ENCODE measurements around the gene TRUB2.

Gene TRUB2

DNA sequence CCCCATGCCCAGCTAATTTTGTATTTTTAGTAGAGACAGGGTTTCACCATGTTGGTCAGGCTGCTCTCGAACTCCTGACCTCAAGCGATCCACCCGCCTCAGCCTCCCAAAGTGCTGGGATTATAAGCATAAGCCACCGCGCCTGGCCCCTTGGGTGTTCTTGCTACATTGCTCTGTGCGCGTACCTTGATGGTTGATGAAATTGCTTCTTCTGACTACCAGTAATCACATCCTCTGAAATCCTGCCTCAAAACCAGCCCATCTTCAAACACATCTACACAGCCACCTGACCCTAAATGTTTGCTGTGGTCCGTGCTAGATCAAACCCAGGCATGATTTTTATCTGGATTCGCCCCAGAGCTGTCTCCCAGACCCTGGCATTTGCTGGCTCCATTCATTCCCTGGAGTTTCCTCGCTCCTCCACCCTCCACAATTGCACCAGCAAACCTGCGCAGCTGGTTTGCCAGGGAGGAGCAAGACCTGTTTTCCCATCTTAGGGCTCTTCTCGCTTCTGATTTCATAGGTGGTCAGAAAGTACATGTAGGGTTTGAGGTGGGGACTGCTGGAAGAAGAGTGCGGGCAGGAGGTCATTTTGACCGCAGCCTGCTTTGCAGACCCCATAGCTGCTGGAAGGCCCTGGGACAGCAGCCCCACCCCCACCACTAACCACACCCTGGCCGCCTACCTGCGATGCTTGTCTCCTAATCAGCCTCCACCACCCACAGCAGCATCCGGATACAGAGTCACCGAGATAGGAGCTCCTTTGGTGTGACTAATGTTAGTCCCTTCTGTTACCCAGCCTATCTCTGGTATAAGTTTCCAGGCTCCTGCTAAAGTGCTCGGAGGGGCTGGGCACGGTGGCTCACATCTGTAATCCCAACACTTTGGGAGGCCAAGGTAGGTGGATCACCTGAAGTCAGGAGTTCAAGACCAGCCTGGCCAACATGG is 23.4 kb downstream of the TRUB2 start:
- TF ChIP-seq POLR2A (IDR thresholded peaks at IDR 0.05; ENCODE audit: low read length): no peak
- no peak for TF ChIP-seq GATA1 (IDR thresholded peaks at IDR 0.05; ENCODE audit: low read depth, low read length)
- peak in 1 of 2 experiments; percentile 16 for DNase-seq

GRCh38 chr9:128297221-128297773 is 24.9 kb downstream of the TRUB2 start:
- no peak for DNase-seq
- TF ChIP-seq POLR2A (IDR thresholded peaks at IDR 0.05; ENCODE audit: low read length): no peak
- no peak for TF ChIP-seq GATA1 (IDR thresholded peaks at IDR 0.05; ENCODE audit: low read depth, low read length)

DNA sequence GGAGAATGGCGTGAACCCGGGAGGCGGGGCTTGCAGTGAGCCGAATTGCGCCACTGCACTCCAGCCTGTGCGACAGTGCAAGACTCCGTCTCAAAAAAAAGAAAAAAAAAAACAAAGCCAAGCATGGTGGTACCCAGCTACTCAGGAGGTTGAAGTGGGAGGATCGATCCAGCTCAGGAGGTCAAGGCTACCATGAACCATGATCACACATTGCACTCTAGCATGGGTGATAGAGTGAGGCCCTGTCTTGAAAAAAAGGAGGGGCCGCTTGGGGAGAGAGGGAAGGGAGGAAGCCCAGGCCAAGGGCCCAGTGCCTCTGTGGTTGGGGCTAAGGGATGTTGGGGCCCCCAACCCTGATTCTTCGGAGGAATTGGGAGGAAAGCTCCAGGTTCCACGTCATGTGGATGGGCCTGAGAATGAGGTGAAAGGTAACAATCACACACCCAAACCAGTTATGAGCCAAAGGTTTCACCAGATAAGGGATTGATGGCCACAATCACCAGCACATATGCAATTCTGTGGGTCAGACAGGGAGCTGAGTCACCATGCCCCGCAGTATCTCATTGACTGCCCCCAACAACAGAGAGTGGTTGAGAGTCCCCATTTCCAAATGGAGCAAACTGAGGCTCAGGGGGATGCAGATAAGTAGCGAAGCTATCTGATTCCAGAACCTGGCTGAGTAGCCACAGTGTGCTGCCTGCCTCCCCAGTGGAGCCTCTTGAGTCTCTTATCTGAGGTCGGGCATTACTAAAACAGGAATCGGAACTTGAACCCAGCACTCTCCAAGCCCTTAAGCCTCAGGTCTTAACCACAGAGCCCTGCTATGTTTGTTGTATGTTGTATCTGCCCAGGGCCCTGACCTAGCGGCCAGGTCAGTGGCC is 25.7 kb downstream of the TRUB2 start:
- peak; percentile 83 to 93 for DNase-seq
- no peak for TF ChIP-seq GATA1 (IDR thresholded peaks at IDR 0.05; ENCODE audit: low read depth, low read length)
- no peak for TF ChIP-seq POLR2A (IDR thresholded peaks at IDR 0.05; ENCODE audit: low read length)

DNA sequence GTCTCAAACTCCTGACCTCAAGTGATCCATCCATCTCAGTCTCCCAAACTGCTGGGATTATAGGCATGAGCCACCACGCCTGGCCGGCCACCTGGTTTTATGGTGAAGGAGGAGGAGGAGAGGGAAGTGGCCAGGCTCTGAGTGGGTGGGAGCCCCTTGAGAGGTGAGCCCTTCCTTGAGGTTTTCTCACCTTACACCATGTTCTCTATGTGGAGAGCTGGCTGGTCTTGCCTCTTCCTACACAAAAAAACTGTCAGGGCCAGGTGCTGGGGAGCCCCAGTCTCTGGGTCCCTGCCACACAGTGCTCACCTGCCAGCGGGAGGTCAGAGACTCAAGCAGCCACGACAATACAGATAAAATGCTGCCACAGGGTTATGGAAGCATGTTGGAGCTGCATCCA is 28.1 kb downstream of the TRUB2 start:
- TF ChIP-seq GATA1 (IDR thresholded peaks at IDR 0.05; ENCODE audit: low read depth, low read length): no peak
- TF ChIP-seq POLR2A (IDR thresholded peaks at IDR 0.05; ENCODE audit: low read length): no peak
- DNase-seq: no peak

DNA sequence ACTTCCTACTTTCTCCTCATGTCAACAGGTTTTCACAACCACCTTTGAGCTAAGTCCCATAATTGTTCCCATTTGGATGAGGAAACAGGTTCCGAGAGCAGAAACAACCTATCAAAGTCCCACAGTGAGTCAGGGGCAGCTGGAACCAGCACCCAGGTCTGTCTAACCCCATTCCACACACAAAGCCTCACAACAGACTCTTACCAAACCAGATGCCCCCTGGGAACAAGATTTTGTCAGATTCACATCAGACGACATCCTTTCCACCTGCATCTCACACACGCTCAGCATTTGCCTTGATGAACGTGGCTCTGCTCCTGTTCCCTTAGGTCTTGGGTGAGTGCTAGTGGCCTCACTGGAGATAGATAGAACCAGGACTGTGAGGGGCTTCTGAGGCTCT is 29.2 kb downstream of the TRUB2 start:
- no peak for TF ChIP-seq POLR2A (IDR thresholded peaks at IDR 0.05; ENCODE audit: low read length)
- TF ChIP-seq GATA1 (IDR thresholded peaks at IDR 0.05; ENCODE audit: low read depth, low read length): no peak
- DNase-seq: no peak

GRCh38 chr9:128292009-128292408 is 30.2 kb downstream of the TRUB2 start:
- TF ChIP-seq POLR2A (IDR thresholded peaks at IDR 0.05; ENCODE audit: low read length) (no peak), GATA1 (IDR thresholded peaks at IDR 0.05; ENCODE audit: low read depth, low read length) (no peak)
- no peak for DNase-seq

GRCh38 chr9:128288273-128289004 is 33.8 kb downstream of the TRUB2 start:
- DNase-seq: no peak
- TF ChIP-seq GATA1 (IDR thresholded peaks at IDR 0.05; ENCODE audit: low read depth, low read length) (no peak), POLR2A (IDR thresholded peaks at IDR 0.05; ENCODE audit: low read length) (no peak)

DNA sequence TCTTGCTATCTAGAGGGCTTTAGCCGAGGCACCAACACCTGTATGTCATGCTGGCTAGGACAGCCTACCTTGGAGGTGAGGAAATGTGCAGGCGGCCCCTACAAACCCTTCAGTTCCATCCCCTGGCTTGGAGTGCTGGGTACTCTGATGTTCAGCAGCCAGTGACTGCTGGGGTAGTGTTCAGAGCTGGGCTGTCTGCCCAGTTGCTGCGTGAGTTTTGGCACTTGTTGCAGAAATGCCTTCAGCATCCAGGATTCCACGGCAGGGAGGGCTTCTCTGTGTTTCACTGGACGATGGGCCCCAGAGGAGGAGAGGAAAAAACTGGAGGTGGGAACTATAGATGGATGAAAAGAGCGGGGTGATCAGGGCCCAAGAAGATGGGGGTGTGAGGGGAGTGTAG is 35.8 kb downstream of the TRUB2 start:
- no peak for TF ChIP-seq POLR2A (IDR thresholded peaks at IDR 0.05; ENCODE audit: low read length)
- DNase-seq: no peak

DNA sequence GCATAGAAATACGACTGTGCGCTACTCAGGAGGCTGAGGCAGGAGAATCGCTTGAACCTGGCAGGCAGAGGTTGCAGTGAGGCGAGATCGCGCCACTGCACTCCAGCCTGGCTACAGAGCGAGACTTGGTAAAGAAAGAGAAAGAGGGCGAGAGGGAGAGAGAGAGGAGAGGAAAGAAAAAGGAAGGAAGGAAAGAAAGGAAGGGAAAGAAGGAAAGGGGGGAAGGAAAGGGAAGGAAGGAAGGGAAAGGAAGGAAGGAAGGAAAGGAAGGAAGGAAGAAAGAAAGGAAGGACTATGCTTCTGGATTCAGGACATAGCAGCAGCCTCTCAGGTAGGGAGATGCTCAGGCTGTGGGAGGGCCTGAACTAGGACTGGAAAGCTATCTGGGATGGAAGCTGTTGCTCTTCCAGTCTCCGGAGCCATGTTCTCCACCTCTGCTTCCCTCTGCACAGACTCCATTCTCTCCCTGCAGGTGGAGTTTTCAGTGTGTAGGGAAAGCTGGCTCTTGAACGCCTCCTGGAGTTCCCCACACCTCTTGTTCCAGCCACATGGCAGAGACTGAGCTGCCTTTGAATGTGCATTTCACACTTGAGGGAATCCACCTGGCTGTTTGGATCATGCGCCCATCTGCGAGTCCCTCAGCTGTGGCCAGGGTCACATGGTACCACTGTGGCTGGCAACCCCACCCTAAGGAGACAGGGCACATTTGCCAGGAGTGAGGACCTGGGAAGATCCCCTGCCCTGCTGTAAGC is 37.0 kb downstream of the TRUB2 start:
- TF ChIP-seq GATA1 (IDR thresholded peaks at IDR 0.05; ENCODE audit: low read depth, low read length): no peak
- TF ChIP-seq POLR2A (IDR thresholded peaks at IDR 0.05; ENCODE audit: low read length): no peak
- no peak for DNase-seq

- DNase-seq: no peak
- TF ChIP-seq GATA1 (IDR thresholded peaks at IDR 0.05; ENCODE audit: low read depth, low read length) (no peak), POLR2A (IDR thresholded peaks at IDR 0.05; ENCODE audit: low read length) (no peak)
Observed at GRCh38 chr9:128282500-128282899, 39.7 kb downstream of the TRUB2 start.

- DNase-seq: no peak
- no peak for TF ChIP-seq GATA1 (IDR thresholded peaks at IDR 0.05; ENCODE audit: low read depth, low read length)
- TF ChIP-seq POLR2A (IDR thresholded peaks at IDR 0.05; ENCODE audit: low read length): no peak
Observed at GRCh38 chr9:128280084-128280622, 42.1 kb downstream of the TRUB2 start.

DNA sequence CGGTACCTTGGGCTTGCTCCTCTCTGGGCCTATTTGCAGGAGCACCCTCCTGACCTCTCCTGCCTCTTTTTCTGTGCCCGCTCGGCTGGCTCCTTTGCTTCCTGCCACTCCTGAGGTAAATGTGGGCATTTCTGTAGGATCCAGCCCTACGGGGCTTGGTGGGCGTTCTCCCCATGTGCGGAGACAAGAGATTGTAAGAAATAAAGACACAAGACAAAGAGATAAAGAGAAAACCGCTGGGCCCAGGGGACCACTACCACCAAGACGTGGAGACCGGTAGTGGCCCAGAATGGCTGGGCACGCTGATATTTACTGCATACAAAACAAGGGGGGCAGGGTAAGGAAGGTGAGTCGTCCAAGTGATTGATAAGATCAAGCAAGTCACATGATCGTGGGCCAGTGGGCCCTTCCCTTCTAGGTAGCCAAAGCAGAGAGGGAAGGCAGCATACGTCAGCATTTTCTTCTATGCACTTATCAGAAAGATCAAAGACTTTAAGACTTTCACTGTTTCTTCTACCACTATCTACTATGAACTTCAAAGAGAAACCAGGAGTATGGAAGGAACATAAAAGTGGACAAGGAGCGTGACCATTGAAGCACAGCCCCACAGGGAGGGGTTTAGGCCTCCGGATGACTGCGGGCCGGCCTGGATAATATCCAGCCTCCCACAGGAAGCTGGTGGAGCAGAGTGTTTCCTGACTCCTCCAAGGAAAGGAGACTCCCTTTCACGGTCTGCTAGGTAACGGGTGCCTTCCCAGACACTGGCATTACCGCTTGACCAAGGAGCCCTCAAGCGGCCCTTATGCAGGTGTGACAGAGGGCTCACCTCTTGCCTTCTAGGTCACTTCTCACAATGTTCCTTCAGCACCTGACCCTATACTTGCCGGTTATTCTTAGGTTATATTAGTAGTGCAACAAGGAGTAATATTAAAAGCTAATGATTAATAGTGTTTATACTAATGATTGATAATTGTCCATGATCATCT is 42.9 kb downstream of the TRUB2 start:
- peak; percentile 26 to 29 for DNase-seq
